Endothelial cell of umbilical vein (primary cell): ENCODE results near the gene DOLK. TPM values are rescaled to one million over a fixed set of nuclear protein-coding genes. Genes with fewer than 3 reads are reported as not detected.

Experiments used
- BruUV-seq: library from RNA; stranded (reverse); fragments of 400-500 nt; replicated peaks from 2 replicates; lab custom pipeline; 2021; lab: Mats Ljungman, UMichigan
- CTCF ChIA-PET: fragments of 300-600, 350-600 bp; sonication (Branson Sonifier 250); formaldehyde crosslinking; loops from one replicate; lab custom pipeline; 2021; ENCODE audit warnings: antibody characterized with exemption, inconsistent platforms; lab: Charles Lee
- POLR2A ChIA-PET: fragments of 300-600, 350-600 bp; sonication (Branson Sonifier 250); formaldehyde crosslinking; loops from one replicate; lab custom pipeline; 2021; ENCODE audit warnings: antibody characterized with exemption, inconsistent platforms; lab: Charles Lee
- DNase-seq: peaks from one replicate; pipeline ENCODE4 v3.0.0-alpha.2; 2011; ENCODE audit warnings: low read depth, low spot score
- FAIRE-seq: peaks from 2 replicates; lab custom pipeline; 2011; peaks lifted over from hg19 to GRCh38; lab: Jason Lieb, UNC
- H2AFZ ChIP-seq: 2 replicates; pipeline ENCODE4 v1.6.0; 2012; ENCODE audit warnings: low read depth, low read length, control low read depth, inconsistent platforms
- H3K27ac ChIP-seq: 2 replicates; pipeline ENCODE4 v1.5.1; 2011; ENCODE audit warnings: low read depth, mild to moderate bottlenecking, control low read depth, low read length, moderate library complexity; ENCODE audit not compliant: insufficient read depth
- H3K27me3 ChIP-seq, 2 experiments: 2 replicates each; pipeline versions ENCODE4 v1.6.0 to v1.6.1; 2011; ENCODE audit warnings: low read length in 2 of 2, mixed read lengths in 1 of 2; ENCODE audit not compliant: control insufficient read depth in 2 of 2, insufficient read depth in 2 of 2
- H3K36me3 ChIP-seq, 2 experiments: 2 replicates in 1 of 2; 3 replicates in 1 of 2; pipeline ENCODE4 v1.5.1; 2011; ENCODE audit warnings: low read length in 2 of 2, mild to moderate bottlenecking in 1 of 2, moderate library complexity in 1 of 2; ENCODE audit not compliant: control insufficient read depth in 2 of 2, insufficient read depth in 2 of 2; ENCODE audit errors: extremely low read depth in 1 of 2
- H3K4me1 ChIP-seq: 3 replicates; pipeline ENCODE4 v1.5.1; 2011; ENCODE audit warnings: mild to moderate bottlenecking, low read length; ENCODE audit not compliant: control insufficient read depth, insufficient read depth; ENCODE audit errors: extremely low read depth
- H3K4me2 ChIP-seq: 2 replicates; pipeline ENCODE4 v1.6.1; 2011; ENCODE audit warnings: low read length, control low read depth, mixed read lengths; ENCODE audit not compliant: insufficient read depth
- H3K4me3 ChIP-seq, 3 experiments: fragments of 200-600 bp in 1 of 3; sonication (generic), shearing (Covaris generic) in 1 of 3; replicated peaks in 1 of 3; 2 replicates each; pipeline ENCODE4 v1.5.1; 2011 to 2016; ENCODE audit warnings: control low read depth in 3 of 3, low read length in 3 of 3, mild to moderate bottlenecking in 2 of 3, inconsistent platforms in 1 of 3, low read depth in 1 of 3, moderate library complexity in 1 of 3; ENCODE audit not compliant: insufficient read depth in 1 of 3
- H3K79me2 ChIP-seq: 2 replicates; pipeline ENCODE4 v1.6.0; 2012; ENCODE audit warnings: low read length, inconsistent platforms; ENCODE audit not compliant: control insufficient read depth, insufficient read depth
- H3K9ac ChIP-seq: replicated peaks from 2 replicates; pipeline ENCODE3; 2011; ENCODE audit warnings: low read length, control low read depth; ENCODE audit not compliant: insufficient read depth; ENCODE audit errors: extremely low read depth
- H3K9me1 ChIP-seq: replicated peaks from 3 replicates; pipeline ENCODE4 v1.6.0; 2011; ENCODE audit warnings: mild to moderate bottlenecking, low read length; ENCODE audit not compliant: control insufficient read depth, insufficient read depth; ENCODE audit errors: extremely low read depth
- H3K9me3 ChIP-seq: replicated peaks from 2 replicates; pipeline ENCODE4 v1.5.1; 2012; ENCODE audit warnings: low read length, inconsistent platforms; ENCODE audit not compliant: control insufficient read depth, insufficient read depth
- H4K20me1 ChIP-seq: replicated peaks from 2 replicates; pipeline ENCODE3; 2011; ENCODE audit warnings: mild to moderate bottlenecking, low read length; ENCODE audit not compliant: control insufficient read depth, insufficient read depth; ENCODE audit errors: extremely low read depth
- CTCF ChIP-seq, 2 donors: IDR thresholded peaks; 1 replicate in 1 of 2; 2 replicates in 1 of 2; pipeline ENCODE4 v1.5.1; 2011; ENCODE audit warnings: low read length in 2 of 2, mild to moderate bottlenecking in 2 of 2, moderate library complexity in 2 of 2, control low read depth in 1 of 2, inconsistent platforms in 1 of 2, low read depth in 1 of 2; ENCODE audit not compliant: insufficient read depth in 1 of 2; ENCODE audit errors: extremely low read depth in 1 of 2
- EZH2 ChIP-seq: IDR thresholded peaks from 2 replicates; pipeline ENCODE4 v1.6.1; 2012; ENCODE audit warnings: borderline replicate concordance, low read depth, mild to moderate bottlenecking, moderate library complexity, low read length, inconsistent platforms; ENCODE audit not compliant: severe bottlenecking
- FOS ChIP-seq: IDR thresholded peaks from 2 replicates; pipeline ENCODE4 v1.6.1; 2011; ENCODE audit warnings: mild to moderate bottlenecking, low read length, moderate library complexity, borderline replicate concordance; ENCODE audit not compliant: insufficient read depth
- GATA2 ChIP-seq: IDR thresholded peaks from 2 replicates; pipeline ENCODE4 v1.7.0; 2011; ENCODE audit warnings: low read depth, mild to moderate bottlenecking, moderate library complexity, mixed read lengths, low read length; ENCODE audit not compliant: insufficient read length, insufficient read depth
- JUN ChIP-seq: IDR thresholded peaks from 2 replicates; pipeline ENCODE4 v1.6.1; 2011; ENCODE audit warnings: borderline replicate concordance, low read depth; ENCODE audit not compliant: insufficient read length, insufficient read depth
- MAX ChIP-seq: IDR thresholded peaks from 2 replicates; pipeline ENCODE4 v1.6.1; 2011; ENCODE audit not compliant: insufficient read depth, insufficient read length
- MYC ChIP-seq: IDR thresholded peaks from one replicate; pipeline ENCODE4 v1.6.1; 2011; ENCODE audit warnings: mild to moderate bottlenecking, low read depth, low read length
- POLR2A ChIP-seq: IDR thresholded peaks from 2 replicates; pipeline ENCODE4 v1.6.1; 2012; ENCODE audit warnings: low read depth, mild to moderate bottlenecking, control low read depth, low read length
- POLR2AphosphoS5 ChIP-seq: IDR thresholded peaks from 2 replicates; pipeline ENCODE4 v1.6.1; 2012; ENCODE audit warnings: low read depth, mild to moderate bottlenecking, control low read depth, low read length, moderate library complexity; ENCODE audit not compliant: insufficient read depth
- dilution Hi-C: fragments of 300-500 bp; cut with MboI; formaldehyde crosslinking; loops from one replicate; pipeline ENCODE4 v1.15.0; 2019; ENCODE audit warnings: low sequenced_read_pairs; ENCODE audit not compliant: extremely low pct_ligation_motif_present
- intact Hi-C: fragments of 100-400 bp; cut with micrococcal nuclease; formaldehyde crosslinking; loops from one replicate; pipeline ENCODE4 v1.10.0; 2022
- polyA plus RNA-seq, 4 experiments: library from polyadenylated mRNA; depleted of rRNA in 3 of 4; stranded (reverse) in 3 of 4; unstranded in 1 of 4; fragments of >200 nt; gene quantifications; 2 replicates each; pipeline versions ENCODE4 v1.2.1 to v1.2.3, GENCODE V29; 2011 to 2012; ENCODE audit warnings: missing spikeins in 1 of 4
- total RNA-seq: library from RNA; stranded (reverse); gene quantifications from 2 replicates; pipeline ENCODE4 v1.2.3, GENCODE V29; 2021

The DOLK gene
- total and polyA plus RNA-seq, 2 donors (not counting 3 experiments of a cell fraction or from before 2014, with no cell fraction given): 22.3 to 59.8 TPM

GRCh38 chr9:128910906-128911305 is 36.5 kb downstream of the DOLK start:
- Histone ChIP-seq H3K27ac (peak overlapping the region; percentile 94), H3K4me3 (no peak overlapping the region), H3K4me1 (peaks cover 51% of the 10 kb centered on the region), H4K20me1 (no peaks in the 10 kb centered on the region), H3K9me1 (no peaks in the 10 kb centered on the region), H3K27me3 (no peaks in the 10 kb centered on the region), H3K9ac (peak overlapping the region; percentile 42), H3K9me3 (no peaks in the 10 kb centered on the region), H2AFZ (no peak overlapping the region), H3K4me2 (no peak overlapping the region), H3K36me3 (peaks cover 17 to 45% of the 10 kb centered on the region in 2 experiments), H3K79me2 (peaks cover 82% of the 10 kb centered on the region)
- peak; percentile 73 for FAIRE-seq
- intact Hi-C loops (loop anchor here (1.0 kb wide), 3 partner anchors 19 to 29 kb away; partner anchors contain the start of gene LRRC8A), dilution Hi-C loops (no loop called here)
- ChIA-PET CTCF (interaction anchor here (1.0 to 2.6 kb wide), 3 partner anchors 19 to 48 kb away, joined by 3 to 8 read pairs (median 7); no protein-coding TSS in a partner anchor), POLR2A (interaction anchor here (0.6 kb wide), 1 partner anchor 23 kb away, joined by 3 read pairs; no protein-coding TSS in a partner anchor)
- no peak for DNase-seq
- no peak for TF ChIP-seq POLR2AphosphoS5
- no peak for TF ChIP-seq JUN
- no peak for TF ChIP-seq FOS
- no peak for TF ChIP-seq POLR2A
- no peak for TF ChIP-seq CTCF (IDR thresholded peaks at IDR 0.05; ENCODE audit: extremely low read depth in 1 of 2, insufficient read depth in 1 of 2, low read depth in 1 of 2, low read length in 2 of 2)
- no peak for TF ChIP-seq MYC
- TF ChIP-seq GATA2: no peak
- TF ChIP-seq EZH2: no peak
- TF ChIP-seq MAX: no peak
- BruUV-seq: TSS peak; percentile 59
